Left cardiac atrium (tissue), 4 donors: Measurements from ENCODE around the gene SHANK3. TPM values are rescaled to one million over a fixed set of nuclear protein-coding genes. Genes with fewer than 3 reads are reported as not detected.

Source experiments
- ATAC-seq, 2 donors: fragments of 200-7000 bp; cut with Tn5 transposase; one replicate each; pipeline ENCODE4 v1.9.1; 2020; ENCODE audit warnings: mild to moderate bottlenecking in 2 of 2, moderate library complexity in 2 of 2
- DNase-seq: peaks from one replicate; pipeline ENCODE4 v3.0.0-alpha.2; 2020
- intact Hi-C, 2 donors: fragments of 100-400 bp; cut with DNase I; formaldehyde crosslinking; loops; one replicate each; pipeline versions ENCODE4 v1.14.1 to v1.15.1; 2022 to 2023
- total RNA-seq, 2 donors: library from RNA; stranded (reverse); fragmentation: NEBNext Ultra II Directional; extraction: Animal tissue kit (Norgen Biotek cat#: 25700); gene quantifications; one replicate each; pipeline ENCODE4 v1.2.1, GENCODE V29; 2021
- donor health status: DM: no; HTN: yes; CAD: no.
- donor health status: DM: no; HTN: yes; CAD: no; lungs with severe emphysema.
- donor health status: DM: yes; HTN: yes; CAD: no.
- donor health status: Dilated cardiomyopathy.

The SHANK3 gene
- total RNA-seq, 2 donors from 2014 or later: 19.5 to 34.1 TPM

- ATAC-seq (peak; percentile 13 to 25), DNase-seq (peak; percentile 59)
- intact Hi-C loops: no loop called here
Observed at GRCh38 chr22:50705219-50705691, 32.6 kb downstream of the SHANK3 start.

- DNase-seq: peak; percentile 14
- intact Hi-C loops: no loop called here
- no peak for ATAC-seq
Observed at GRCh38 chr22:50705851-50706351, 33.3 kb downstream of the SHANK3 start.

- intact Hi-C loops: no loop called here
- no peak for ATAC-seq
- DNase-seq: peak; percentile 4
Observed at GRCh38 chr22:50706481-50707125, 34.0 kb downstream of the SHANK3 start.

- no peak for DNase-seq
- ATAC-seq: no peak
- intact Hi-C loops: no loop called here
Observed at GRCh38 chr22:50708474-50708873, 35.9 kb downstream of the SHANK3 start.

GRCh38 chr22:50708996-50709395 lies 36.4 kb downstream of the SHANK3 start:
- intact Hi-C loops: no loop called here
- ATAC-seq (no peak), DNase-seq (no peak)

GRCh38 chr22:50710221-50710620 lies 37.6 kb downstream of the SHANK3 start:
- intact Hi-C loops: no loop called here
- no peak for ATAC-seq
- peak; percentile 12 for DNase-seq

GRCh38 chr22:50710886-50711285 lies 38.3 kb downstream of the SHANK3 start:
- DNase-seq (peak; percentile 12), ATAC-seq (no peak)
- intact Hi-C loops: no loop called here

- DNase-seq (peak; percentile 16), ATAC-seq (no peak)
Observed at GRCh38 chr22:50711446-50712340, 39.1 kb downstream of the SHANK3 start.

GRCh38 chr22:50712341-50713007 lies 39.9 kb downstream of the SHANK3 start:
- intact Hi-C loops: no loop called here
- DNase-seq: peak; percentile 6
- ATAC-seq: no peak

More at GRCh38 chr22:50711446-50712340, 39.1 kb downstream of the SHANK3 start:
- intact Hi-C loops: no loop called here

- intact Hi-C loops: no loop called here
- no peak for ATAC-seq
- DNase-seq: peak; percentile 19
Observed at GRCh38 chr22:50713008-50713385, 40.4 kb downstream of the SHANK3 start.

GRCh38 chr22:50713571-50714056 lies 41.0 kb downstream of the SHANK3 start:
- DNase-seq: peak; percentile 15
- intact Hi-C loops: no loop called here
- ATAC-seq: peak; percentile 39 to 63

GRCh38 chr22:50714150-50714549 lies 41.5 kb downstream of the SHANK3 start:
- DNase-seq: no peak
- intact Hi-C loops: no loop called here
- ATAC-seq: peak in 1 of 2 donors; percentile 4

- intact Hi-C loops: no loop called here
- ATAC-seq (no peak), DNase-seq (no peak)
Observed at GRCh38 chr22:50714631-50715179, 42.1 kb downstream of the SHANK3 start.

- DNase-seq: no peak
- ATAC-seq: no peak
- intact Hi-C loops: no loop called here
Observed at GRCh38 chr22:50715250-50715649, 42.6 kb downstream of the SHANK3 start.

GRCh38 chr22:50715776-50716175 lies 43.2 kb downstream of the SHANK3 start:
- intact Hi-C loops: no loop called here
- DNase-seq: no peak

GRCh38 chr22:50716290-50717024 lies 43.8 kb downstream of the SHANK3 start:
- DNase-seq (no peak), ATAC-seq (no peak)
- intact Hi-C loops: no loop called here

More at GRCh38 chr22:50715776-50716175, 43.2 kb downstream of the SHANK3 start:
- no peak for ATAC-seq

GRCh38 chr22:50717709-50718351 lies 45.2 kb downstream of the SHANK3 start:
- intact Hi-C loops: no loop called here
- no peak for DNase-seq
- no peak for ATAC-seq

GRCh38 chr22:50718352-50718709 lies 45.7 kb downstream of the SHANK3 start:
- no peak for DNase-seq
- no peak for ATAC-seq
- intact Hi-C loops: no loop called here
